GM23248 (cell line): ENCODE results near the gene TSPEAR.

ENCODE experiments used
- EZH2 ChIP-seq: fragments of 200-600 bp; sonication (generic); IDR thresholded peaks from 2 replicates; pipeline ENCODE4 v1.6.1; 2018; ENCODE audit warnings: antibody characterized with exemption, mild to moderate bottlenecking; ENCODE audit not compliant: insufficient read depth, poor library complexity, severe bottlenecking
- EZH2phosphoT487 ChIP-seq: fragments of 200-600 bp; sonication (generic); IDR thresholded peaks from 2 replicates; pipeline ENCODE4 v1.6.1; 2018; ENCODE audit warnings: antibody characterized with exemption, moderate library complexity, mild to moderate bottlenecking, low read depth; ENCODE audit not compliant: insufficient read depth

GRCh38 chr21:44684077-44684476 is 27.3 kb downstream of the TSPEAR start:
- no peak for TF ChIP-seq EZH2phosphoT487
- TF ChIP-seq EZH2 = no peak
